Measurements from ENCODE around the gene CACNA2D1.
A peak's percentile ranks its signal among the peaks of the same experiment; 100 is the strongest.

CACNA2D1 gene

DNA sequence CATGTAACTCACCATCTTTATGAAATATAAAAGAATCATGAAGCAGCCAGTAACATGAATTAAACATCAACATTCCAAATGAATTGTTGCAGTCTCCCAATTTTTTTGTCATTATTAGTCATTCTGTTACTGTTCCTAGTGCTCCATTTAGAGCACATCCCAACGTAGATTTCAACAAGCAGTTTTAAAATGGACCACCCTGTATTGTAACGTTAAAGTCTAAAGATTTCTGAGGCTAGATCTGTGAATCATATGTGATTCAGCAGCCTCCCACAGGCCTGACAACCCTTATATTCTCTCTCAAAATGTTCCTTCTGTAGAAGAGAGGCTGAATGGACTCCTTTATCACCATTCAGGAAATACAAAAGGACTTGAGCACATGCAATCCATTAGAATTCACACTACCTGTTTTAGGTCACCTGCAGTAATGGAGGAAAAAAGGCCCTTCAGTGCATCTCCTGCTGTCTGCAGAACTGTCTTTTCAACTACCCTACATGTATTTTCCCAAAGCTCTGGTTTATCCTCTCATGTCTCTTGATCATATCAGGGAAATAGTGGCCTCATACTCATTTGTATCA, 81.4 kb downstream of the CACNA2D1 start:
- peak; percentile 54 for ATAC-seq
- TF ChIP-seq, protein P1, sequence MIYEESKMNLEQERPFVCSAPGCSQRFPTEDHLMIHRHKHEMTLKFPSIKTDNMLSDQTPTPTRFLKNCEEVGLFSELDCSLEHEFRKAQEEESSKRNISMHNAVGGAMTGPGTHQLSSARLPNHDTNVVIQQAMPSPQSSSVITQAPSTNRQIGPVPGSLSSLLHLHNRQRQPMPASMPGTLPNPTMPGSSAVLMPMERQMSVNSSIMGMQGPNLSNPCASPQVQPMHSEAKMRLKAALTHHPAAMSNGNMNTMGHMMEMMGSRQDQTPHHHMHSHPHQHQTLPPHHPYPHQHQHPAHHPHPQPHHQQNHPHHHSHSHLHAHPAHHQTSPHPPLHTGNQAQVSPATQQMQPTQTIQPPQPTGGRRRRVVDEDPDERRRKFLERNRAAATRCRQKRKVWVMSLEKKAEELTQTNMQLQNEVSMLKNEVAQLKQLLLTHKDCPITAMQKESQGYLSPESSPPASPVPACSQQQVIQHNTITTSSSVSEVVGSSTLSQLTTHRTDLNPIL (CRISPR knock-in tag; IDR thresholded peaks at IDR 0.05; ENCODE audit: low read depth): no peak
- TF ChIP-seq ZNF8 (CRISPR knock-in tag; IDR thresholded peaks at IDR 0.05): 0 out of 2 replicates have a peak, but pooled peaks have one; percentile 16
- no peak for TF ChIP-seq TCF4 (CRISPR knock-in tag; IDR thresholded peaks at IDR 0.05; ENCODE audit: borderline replicate concordance)

DNA sequence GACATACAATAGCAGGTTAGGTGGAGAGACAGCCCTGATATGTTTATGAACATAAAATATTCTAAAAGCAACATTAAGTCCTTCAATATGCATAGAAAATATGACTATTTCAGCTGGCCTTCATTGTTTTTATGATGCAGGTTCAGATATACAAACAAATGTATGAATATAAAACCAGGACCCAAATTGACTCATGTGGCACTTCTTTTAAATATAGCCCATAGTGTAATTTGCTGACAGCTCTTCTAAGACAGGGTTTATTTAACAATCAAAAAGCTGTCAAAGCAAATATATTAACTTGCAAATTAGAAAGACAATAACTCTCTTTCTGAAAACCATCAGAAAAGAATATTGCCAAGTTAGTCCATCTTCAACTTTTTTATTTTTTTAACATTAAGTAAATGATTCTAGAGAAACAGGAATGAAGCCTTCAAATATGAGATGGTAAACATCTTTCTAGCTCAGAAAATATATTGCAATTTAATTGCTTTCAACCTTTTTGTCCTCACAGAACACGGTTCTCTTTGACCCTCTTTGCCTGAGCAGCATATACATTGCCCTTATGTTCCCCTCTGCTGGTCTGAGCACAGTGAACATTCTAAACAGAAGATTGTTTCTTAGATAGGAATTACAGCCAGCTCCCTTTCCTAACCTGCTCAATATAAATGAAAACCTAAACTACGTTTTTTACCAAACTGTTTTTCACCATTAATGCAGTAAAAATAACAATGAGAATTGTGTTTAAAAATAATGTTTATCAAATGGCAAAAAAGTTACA, 82.8 kb downstream of the CACNA2D1 start:
- ATAC-seq: peak; percentile 46; the same call in 1 of the 3 replicates
- TF ChIP-seq ESRRG (CRISPR knock-in tag; IDR thresholded peaks at IDR 0.05) (no peak), ARNTL (CRISPR knock-in tag; IDR thresholded peaks at IDR 0.05; ENCODE audit: borderline replicate concordance, low read depth) (no peak), ZFP3 (CRISPR knock-in tag; IDR thresholded peaks at IDR 0.05) (no peak), PPARA (CRISPR knock-in tag; IDR thresholded peaks at IDR 0.05; ENCODE audit: borderline replicate concordance) (no peak), ZNF70 (CRISPR knock-in tag; IDR thresholded peaks at IDR 0.05) (no peak), ZNF565 (CRISPR knock-in tag; conservative IDR thresholded peaks at IDR 0.05; ENCODE audit: low read depth) (no peak), ZFP30 (CRISPR knock-in tag; IDR thresholded peaks at IDR 0.05) (no peak), OSR1 (CRISPR knock-in tag; IDR thresholded peaks at IDR 0.05) (no peak), TCF4 (CRISPR knock-in tag; IDR thresholded peaks at IDR 0.05; ENCODE audit: borderline replicate concordance) (no peak)
- TF ChIP-seq, protein P2, sequence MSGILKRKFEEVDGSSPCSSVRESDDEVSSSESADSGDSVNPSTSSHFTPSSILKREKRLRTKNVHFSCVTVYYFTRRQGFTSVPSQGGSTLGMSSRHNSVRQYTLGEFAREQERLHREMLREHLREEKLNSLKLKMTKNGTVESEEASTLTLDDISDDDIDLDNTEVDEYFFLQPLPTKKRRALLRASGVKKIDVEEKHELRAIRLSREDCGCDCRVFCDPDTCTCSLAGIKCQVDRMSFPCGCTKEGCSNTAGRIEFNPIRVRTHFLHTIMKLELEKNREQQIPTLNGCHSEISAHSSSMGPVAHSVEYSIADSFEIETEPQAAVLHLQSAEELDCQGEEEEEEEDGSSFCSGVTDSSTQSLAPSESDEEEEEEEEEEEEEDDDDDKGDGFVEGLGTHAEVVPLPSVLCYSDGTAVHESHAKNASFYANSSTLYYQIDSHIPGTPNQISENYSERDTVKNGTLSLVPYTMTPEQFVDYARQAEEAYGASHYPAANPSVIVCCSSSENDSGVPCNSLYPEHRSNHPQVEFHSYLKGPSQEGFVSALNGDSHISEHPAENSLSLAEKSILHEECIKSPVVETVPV (CRISPR knock-in tag; IDR thresholded peaks at IDR 0.05): no peak
- TF ChIP-seq, protein P3, sequence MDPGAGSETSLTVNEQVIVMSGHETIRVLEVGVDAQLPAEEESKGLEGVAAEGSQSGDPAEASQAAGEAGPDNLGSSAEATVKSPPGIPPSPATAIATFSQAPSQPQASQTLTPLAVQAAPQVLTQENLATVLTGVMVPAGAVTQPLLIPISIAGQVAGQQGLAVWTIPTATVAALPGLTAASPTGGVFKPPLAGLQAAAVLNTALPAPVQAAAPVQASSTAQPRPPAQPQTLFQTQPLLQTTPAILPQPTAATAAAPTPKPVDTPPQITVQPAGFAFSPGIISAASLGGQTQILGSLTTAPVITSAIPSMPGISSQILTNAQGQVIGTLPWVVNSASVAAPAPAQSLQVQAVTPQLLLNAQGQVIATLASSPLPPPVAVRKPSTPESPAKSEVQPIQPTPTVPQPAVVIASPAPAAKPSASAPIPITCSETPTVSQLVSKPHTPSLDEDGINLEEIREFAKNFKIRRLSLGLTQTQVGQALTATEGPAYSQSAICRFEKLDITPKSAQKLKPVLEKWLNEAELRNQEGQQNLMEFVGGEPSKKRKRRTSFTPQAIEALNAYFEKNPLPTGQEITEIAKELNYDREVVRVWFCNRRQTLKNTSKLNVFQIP (CRISPR knock-in tag; IDR thresholded peaks at IDR 0.05; ENCODE audit: borderline replicate concordance, low read depth): no peak

DNA sequence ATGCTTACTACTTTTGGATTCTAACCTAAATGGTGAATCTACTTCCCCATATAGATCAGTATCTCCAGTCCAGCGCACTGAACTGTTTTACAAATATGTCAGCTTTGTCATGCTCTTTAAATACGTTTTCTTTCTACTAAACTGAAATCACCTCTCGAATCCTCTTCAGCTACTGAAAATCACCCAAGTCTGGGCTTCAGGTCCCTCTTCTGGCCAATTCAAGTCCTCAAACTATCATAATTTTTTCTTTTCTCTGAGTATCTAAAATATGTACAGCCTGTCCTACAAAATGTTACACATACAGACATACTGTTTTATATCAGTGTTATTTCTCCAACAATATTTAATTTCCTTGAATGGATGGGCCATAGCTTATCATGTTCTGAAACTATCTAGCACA, 84.2 kb downstream of the CACNA2D1 start:
- TF ChIP-seq, protein P3 (CRISPR knock-in tag; IDR thresholded peaks at IDR 0.05; ENCODE audit: borderline replicate concordance, low read depth): no peak
- no peak for TF ChIP-seq ZNF70 (CRISPR knock-in tag; IDR thresholded peaks at IDR 0.05)
- no peak for TF ChIP-seq ZNF565 (CRISPR knock-in tag; conservative IDR thresholded peaks at IDR 0.05; ENCODE audit: low read depth)
- TF ChIP-seq ISL1 (CRISPR knock-in tag; IDR thresholded peaks at IDR 0.05): no peak
- TF ChIP-seq, protein P1 (CRISPR knock-in tag; IDR thresholded peaks at IDR 0.05; ENCODE audit: low read depth): no peak
- ATAC-seq: no peak

DNA sequence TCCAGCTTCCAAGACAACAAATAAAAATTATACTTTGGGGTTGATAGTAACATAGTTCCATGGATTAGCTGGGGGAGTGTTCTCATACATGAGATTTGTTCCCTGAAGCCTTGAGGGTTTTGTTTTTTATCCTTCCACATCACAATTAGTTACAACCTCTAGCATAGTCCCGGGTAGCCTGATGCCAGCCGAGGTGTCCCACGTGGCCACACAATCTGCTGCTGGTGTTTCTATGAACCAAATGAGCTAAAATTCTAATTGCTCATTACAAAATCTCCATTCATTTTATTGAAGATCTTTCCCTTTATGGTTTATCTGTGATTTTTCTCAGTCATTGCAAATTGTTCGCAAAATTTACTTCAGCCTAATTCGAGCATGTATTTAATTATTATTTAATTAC, 84.7 kb downstream of the CACNA2D1 start:
- ATAC-seq: no peak
- TF ChIP-seq ZNF8 (CRISPR knock-in tag; IDR thresholded peaks at IDR 0.05) (no peak), ZC3H10 (CRISPR knock-in tag; IDR thresholded peaks at IDR 0.05) (no peak), SNAI2 (CRISPR knock-in tag; IDR thresholded peaks at IDR 0.05) (no peak), ARNTL (CRISPR knock-in tag; IDR thresholded peaks at IDR 0.05; ENCODE audit: borderline replicate concordance, low read depth) (no peak), GLIS3 (CRISPR knock-in tag; IDR thresholded peaks at IDR 0.05) (no peak), ZNF70 (CRISPR knock-in tag; IDR thresholded peaks at IDR 0.05) (no peak), TOX (CRISPR knock-in tag; IDR thresholded peaks at IDR 0.05; ENCODE audit: borderline replicate concordance) (no peak), RARB (CRISPR knock-in tag; IDR thresholded peaks at IDR 0.05) (no peak), ESRRG (CRISPR knock-in tag; IDR thresholded peaks at IDR 0.05) (no peak), OSR1 (CRISPR knock-in tag; IDR thresholded peaks at IDR 0.05) (no peak), ZFP30 (CRISPR knock-in tag; IDR thresholded peaks at IDR 0.05) (no peak)
- TF ChIP-seq, protein P4, sequence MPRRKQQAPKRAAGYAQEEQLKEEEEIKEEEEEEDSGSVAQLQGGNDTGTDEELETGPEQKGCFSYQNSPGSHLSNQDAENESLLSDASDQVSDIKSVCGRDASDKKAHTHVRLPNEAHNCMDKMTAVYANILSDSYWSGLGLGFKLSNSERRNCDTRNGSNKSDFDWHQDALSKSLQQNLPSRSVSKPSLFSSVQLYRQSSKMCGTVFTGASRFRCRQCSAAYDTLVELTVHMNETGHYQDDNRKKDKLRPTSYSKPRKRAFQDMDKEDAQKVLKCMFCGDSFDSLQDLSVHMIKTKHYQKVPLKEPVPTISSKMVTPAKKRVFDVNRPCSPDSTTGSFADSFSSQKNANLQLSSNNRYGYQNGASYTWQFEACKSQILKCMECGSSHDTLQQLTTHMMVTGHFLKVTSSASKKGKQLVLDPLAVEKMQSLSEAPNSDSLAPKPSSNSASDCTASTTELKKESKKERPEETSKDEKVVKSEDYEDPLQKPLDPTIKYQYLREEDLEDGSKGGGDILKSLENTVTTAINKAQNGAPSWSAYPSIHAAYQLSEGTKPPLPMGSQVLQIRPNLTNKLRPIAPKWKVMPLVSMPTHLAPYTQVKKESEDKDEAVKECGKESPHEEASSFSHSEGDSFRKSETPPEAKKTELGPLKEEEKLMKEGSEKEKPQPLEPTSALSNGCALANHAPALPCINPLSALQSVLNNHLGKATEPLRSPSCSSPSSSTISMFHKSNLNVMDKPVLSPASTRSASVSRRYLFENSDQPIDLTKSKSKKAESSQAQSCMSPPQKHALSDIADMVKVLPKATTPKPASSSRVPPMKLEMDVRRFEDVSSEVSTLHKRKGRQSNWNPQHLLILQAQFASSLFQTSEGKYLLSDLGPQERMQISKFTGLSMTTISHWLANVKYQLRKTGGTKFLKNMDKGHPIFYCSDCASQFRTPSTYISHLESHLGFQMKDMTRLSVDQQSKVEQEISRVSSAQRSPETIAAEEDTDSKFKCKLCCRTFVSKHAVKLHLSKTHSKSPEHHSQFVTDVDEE (CRISPR knock-in tag; IDR thresholded peaks at IDR 0.05): no peak
- TF ChIP-seq, protein P5, sequence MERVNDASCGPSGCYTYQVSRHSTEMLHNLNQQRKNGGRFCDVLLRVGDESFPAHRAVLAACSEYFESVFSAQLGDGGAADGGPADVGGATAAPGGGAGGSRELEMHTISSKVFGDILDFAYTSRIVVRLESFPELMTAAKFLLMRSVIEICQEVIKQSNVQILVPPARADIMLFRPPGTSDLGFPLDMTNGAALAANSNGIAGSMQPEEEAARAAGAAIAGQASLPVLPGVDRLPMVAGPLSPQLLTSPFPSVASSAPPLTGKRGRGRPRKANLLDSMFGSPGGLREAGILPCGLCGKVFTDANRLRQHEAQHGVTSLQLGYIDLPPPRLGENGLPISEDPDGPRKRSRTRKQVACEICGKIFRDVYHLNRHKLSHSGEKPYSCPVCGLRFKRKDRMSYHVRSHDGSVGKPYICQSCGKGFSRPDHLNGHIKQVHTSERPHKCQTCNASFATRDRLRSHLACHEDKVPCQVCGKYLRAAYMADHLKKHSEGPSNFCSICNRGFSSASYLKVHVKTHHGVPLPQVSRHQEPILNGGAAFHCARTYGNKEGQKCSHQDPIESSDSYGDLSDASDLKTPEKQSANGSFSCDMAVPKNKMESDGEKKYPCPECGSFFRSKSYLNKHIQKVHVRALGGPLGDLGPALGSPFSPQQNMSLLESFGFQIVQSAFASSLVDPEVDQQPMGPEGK (CRISPR knock-in tag; IDR thresholded peaks at IDR 0.05; ENCODE audit: borderline replicate concordance): no peak

All from SK-N-SH treated with all-trans-retinoic acid at 6 μM for 48 hours (cell line).